Calu3 (cell line): ENCODE data around the gene GRM1. TPM values are rescaled to one million over a fixed set of nuclear protein-coding genes. Genes with fewer than 3 reads are reported as not detected.

ENCODE experiments used
- BruUV-seq: library from RNA; stranded (reverse); fragments of 400-500 nt; replicated peaks from 2 replicates; lab custom pipeline; 2021; lab: Mats Ljungman, UMichigan
- CTCF ChIA-PET: fragments of 300-600 bp; sonication (Branson Sonifier 250); formaldehyde crosslinking; loops from one replicate; lab custom pipeline; 2022; ENCODE audit warnings: antibody characterized with exemption; lab: Charles Lee
- DNase-seq: peaks from one replicate; pipeline ENCODE4 v3.0.0; 2022
- H3K27ac Mint-ChIP-seq: one replicate; pipeline ENCODE4 v1.8.0; 2022; ENCODE audit warnings: mixed read lengths; ENCODE audit not compliant: unreplicated experiment
- H3K27me3 Mint-ChIP-seq: one replicate; pipeline ENCODE4 v1.8.0; 2022; ENCODE audit warnings: mixed read lengths; ENCODE audit not compliant: unreplicated experiment
- H3K36me3 Mint-ChIP-seq: one replicate; pipeline ENCODE4 v1.8.0; 2022; ENCODE audit warnings: mild to moderate bottlenecking, moderate library complexity, mixed read lengths; ENCODE audit not compliant: insufficient read depth, unreplicated experiment
- H3K4me1 Mint-ChIP-seq: one replicate; pipeline ENCODE4 v1.8.0; 2022; ENCODE audit warnings: mild to moderate bottlenecking, low read depth, mixed read lengths; ENCODE audit not compliant: unreplicated experiment
- H3K4me3 Mint-ChIP-seq: one replicate; pipeline ENCODE4 v1.8.0; 2022; ENCODE audit warnings: mild to moderate bottlenecking, low read depth, moderate library complexity, mixed read lengths; ENCODE audit not compliant: unreplicated experiment
- H3K9me3 Mint-ChIP-seq: one replicate; pipeline ENCODE4 v1.8.0; 2022; ENCODE audit warnings: low read depth, mixed read lengths; ENCODE audit not compliant: unreplicated experiment
- CTCF ChIP-seq: fragments of 200-600 bp; IDR thresholded peaks from one replicate; pipeline ENCODE4 v1.8.0; 2022; ENCODE audit warnings: antibody characterized with exemption; ENCODE audit not compliant: unreplicated experiment
- intact Hi-C: fragments of 100-400 bp; cut with micrococcal nuclease; formaldehyde crosslinking; loops from one replicate; pipeline ENCODE4 v1.10.0; 2022; ENCODE audit not compliant: unreplicated experiment
- total RNA-seq: library from RNA; stranded (reverse); gene quantifications from 2 replicates; pipeline ENCODE4 v1.2.3, GENCODE V29; 2022

GRM1 gene
- total RNA-seq, 1 experiment from 2014 or later = not detected

GRCh38 chr6:146388736-146389364 is 360.0 kb downstream of the GRM1 start:
- BruUV-seq = no TSS peak
- TF ChIP-seq CTCF = no peak
- no peak overlapping the region for H3K4me3 Mint-ChIP-seq
- peaks cover 2% of the 10 kb centered on the region for H3K9me3 Mint-ChIP-seq
- no peak overlapping the region for H3K27ac Mint-ChIP-seq
- H3K27me3 Mint-ChIP-seq = no peaks in the 10 kb centered on the region
- no peaks in the 10 kb centered on the region for H3K4me1 Mint-ChIP-seq
- H3K36me3 Mint-ChIP-seq = no peaks in the 10 kb centered on the region
- CTCF ChIA-PET = no interaction called here
- intact Hi-C loops = no loop called here
- no peak for DNase-seq

- intact Hi-C loops = no loop called here
- CTCF ChIA-PET = no interaction called here
- DNase-seq = no peak
- TF ChIP-seq CTCF = no peak
- no TSS peak for BruUV-seq
- Mint-ChIP-seq H3K9me3 (peaks cover 2% of the 10 kb centered on the region), H3K4me3 (no peak overlapping the region), H3K27ac (no peak overlapping the region), H3K27me3 (no peaks in the 10 kb centered on the region), H3K4me1 (no peaks in the 10 kb centered on the region), H3K36me3 (no peaks in the 10 kb centered on the region)
These were observed 360.9 kb downstream of the GRM1 start for GRCh38 chr6:146389740-146390139.

GRCh38 chr6:146397638-146398037 is 368.8 kb downstream of the GRM1 start:
- no peaks in the 10 kb centered on the region for H3K36me3 Mint-ChIP-seq
- BruUV-seq = no TSS peak
- TF ChIP-seq CTCF = no peak
- CTCF ChIA-PET = no interaction called here
- H3K27ac Mint-ChIP-seq = no peak overlapping the region
- DNase-seq = no peak
- intact Hi-C loops = no loop called here
- peaks cover 3% of the 10 kb centered on the region for H3K9me3 Mint-ChIP-seq
- no peak overlapping the region for H3K4me3 Mint-ChIP-seq
- H3K27me3 Mint-ChIP-seq = no peaks in the 10 kb centered on the region
- H3K4me1 Mint-ChIP-seq = no peaks in the 10 kb centered on the region

GRCh38 chr6:146402476-146402875 is 373.6 kb downstream of the GRM1 start:
- TF ChIP-seq CTCF = no peak
- no TSS peak for BruUV-seq
- Mint-ChIP-seq H3K9me3 (peaks cover 8% of the 10 kb centered on the region), H3K4me3 (no peak overlapping the region), H3K36me3 (no peaks in the 10 kb centered on the region), H3K27ac (no peak overlapping the region), H3K27me3 (no peaks in the 10 kb centered on the region), H3K4me1 (no peaks in the 10 kb centered on the region)
- intact Hi-C loops = no loop called here
- no peak for DNase-seq
- CTCF ChIA-PET = no interaction called here
